Mesothelial cell of epicardium (in vitro differentiated cells): Measurements from ENCODE around the gene SRGAP2C. TPM values are rescaled to one million over a fixed set of nuclear protein-coding genes. Genes with fewer than 3 reads are reported as not detected.
A peak's percentile ranks its signal among the peaks of the same experiment; 100 is the strongest.
"Not testable (repeated sequence)": the region's sequence is repeated elsewhere in the genome, so short reads cannot be mapped to it uniquely, and the experiment has no call there.

ENCODE experiments used
- DNase-seq, 2 experiments: peaks; one replicate each; pipeline ENCODE4 v3.0.0; 2021; ENCODE audit warnings: low spot score in 2 of 2; ENCODE audit not compliant: unreplicated experiment in 2 of 2
- H3K27ac Mint-ChIP-seq: 2 replicates; pipeline ENCODE4 v1.8.0; 2021; ENCODE audit warnings: mixed read lengths
- H3K27me3 Mint-ChIP-seq: 2 replicates; pipeline ENCODE4 v1.8.0; 2021; ENCODE audit warnings: low read depth, mixed read lengths
- H3K36me3 Mint-ChIP-seq: 2 replicates; pipeline ENCODE4 v1.8.0; 2021; ENCODE audit warnings: mixed read lengths
- H3K4me1 Mint-ChIP-seq: 2 replicates; pipeline ENCODE4 v1.8.0; 2021; ENCODE audit warnings: mixed read lengths
- H3K4me3 Mint-ChIP-seq: 2 replicates; pipeline ENCODE4 v1.8.0; 2021; ENCODE audit warnings: mild to moderate bottlenecking, moderate library complexity, mixed read lengths
- H3K9me3 Mint-ChIP-seq: 2 replicates; pipeline ENCODE4 v1.8.0; 2021; ENCODE audit warnings: mixed read lengths
- total RNA-seq: library from RNA; stranded (reverse); gene quantifications from 3 replicates; pipeline ENCODE4 v1.2.1, GENCODE V29; 2021

The SRGAP2C gene
- total RNA-seq, 1 donor from 2014 or later: 20.9 TPM

DNA sequence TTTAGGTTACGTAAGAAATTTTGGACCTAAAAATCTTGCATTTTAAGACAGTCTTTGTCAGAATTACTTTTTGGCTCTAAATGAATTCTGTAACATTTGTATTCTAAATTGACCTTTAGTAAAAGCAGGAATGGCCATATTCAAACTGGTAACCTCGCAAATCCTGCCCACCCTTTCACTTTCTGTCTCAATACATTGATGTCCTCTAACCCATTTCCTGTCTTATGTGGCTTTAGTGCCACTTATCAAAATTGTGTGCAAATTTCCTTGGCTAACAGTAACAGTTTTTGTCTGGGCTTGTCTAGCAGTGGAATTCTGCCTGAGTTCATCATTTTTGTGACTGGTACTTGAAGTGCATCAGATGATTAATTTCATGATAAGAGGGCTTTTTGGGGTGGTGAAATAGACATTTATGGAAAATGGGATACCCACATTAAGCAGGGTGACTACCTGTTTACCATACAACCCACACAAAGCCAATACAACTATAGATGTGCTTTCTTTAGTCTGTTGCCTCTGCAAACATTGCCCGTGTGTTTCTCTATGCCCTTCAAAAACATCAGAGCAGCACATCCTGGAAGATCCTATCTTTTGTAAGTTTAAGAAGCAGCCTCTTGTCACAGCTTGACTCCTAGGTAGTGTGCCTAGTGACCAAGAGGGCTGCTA lies 205.3 kb downstream of the SRGAP2C start:
- not testable (repeated sequence) for DNase-seq, H3K4me3 Mint-ChIP-seq, H3K27me3 Mint-ChIP-seq, H3K36me3 Mint-ChIP-seq, H3K4me1 Mint-ChIP-seq, H3K27ac Mint-ChIP-seq, H3K9me3 Mint-ChIP-seq

DNA sequence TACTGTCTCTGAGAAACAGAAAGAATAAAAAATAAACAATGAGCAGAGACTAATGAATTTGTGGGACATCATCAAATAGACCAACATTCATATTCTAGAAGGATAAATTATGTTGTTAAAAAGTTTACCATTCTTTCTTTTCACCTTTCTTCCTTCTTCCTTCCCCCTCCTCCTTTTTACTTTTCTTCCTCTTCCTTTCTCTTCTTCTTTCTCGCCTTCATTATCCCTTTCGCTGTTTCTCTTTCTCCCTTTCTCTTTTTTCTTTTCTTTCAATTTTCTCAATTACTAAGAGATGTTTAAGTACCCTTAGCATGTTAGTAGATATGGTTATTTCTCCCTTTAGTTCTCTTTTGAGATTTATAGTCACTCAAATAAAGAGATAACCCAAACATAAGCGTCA lies 207.4 kb downstream of the SRGAP2C start:
- not testable (repeated sequence) for H3K4me3 Mint-ChIP-seq, H3K9me3 Mint-ChIP-seq, DNase-seq, H3K4me1 Mint-ChIP-seq, H3K27me3 Mint-ChIP-seq, H3K36me3 Mint-ChIP-seq, H3K27ac Mint-ChIP-seq

DNA sequence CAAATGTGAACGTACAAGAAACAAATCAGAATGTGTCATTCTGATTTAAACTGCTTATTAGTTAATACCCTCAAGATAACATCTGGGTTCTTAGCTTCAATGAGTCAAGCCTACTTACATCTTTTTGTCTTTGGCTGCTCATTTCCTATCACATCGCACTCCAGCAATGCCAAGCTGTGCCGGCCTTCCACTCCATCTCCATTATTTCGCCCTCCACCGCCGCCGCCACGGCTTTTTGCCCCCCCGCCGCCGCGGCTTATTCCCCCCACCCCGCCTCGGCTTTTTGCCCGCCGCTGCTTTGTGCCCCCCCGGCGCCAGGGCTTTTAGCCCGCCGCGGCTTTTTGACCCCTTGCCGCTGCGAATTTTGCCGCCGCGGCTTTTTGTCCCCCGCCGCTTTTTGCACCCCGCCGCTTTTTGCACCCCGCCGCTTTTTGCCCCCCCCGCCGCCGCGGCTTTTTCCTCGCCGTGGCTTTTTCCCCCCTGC lies 211.0 kb downstream of the SRGAP2C start:
- H3K36me3 Mint-ChIP-seq, DNase-seq, H3K27me3 Mint-ChIP-seq, H3K4me1 Mint-ChIP-seq, H3K9me3 Mint-ChIP-seq, H3K27ac Mint-ChIP-seq: not testable (repeated sequence)
- H3K4me3 Mint-ChIP-seq: peak overlapping the region; percentile 73

DNA sequence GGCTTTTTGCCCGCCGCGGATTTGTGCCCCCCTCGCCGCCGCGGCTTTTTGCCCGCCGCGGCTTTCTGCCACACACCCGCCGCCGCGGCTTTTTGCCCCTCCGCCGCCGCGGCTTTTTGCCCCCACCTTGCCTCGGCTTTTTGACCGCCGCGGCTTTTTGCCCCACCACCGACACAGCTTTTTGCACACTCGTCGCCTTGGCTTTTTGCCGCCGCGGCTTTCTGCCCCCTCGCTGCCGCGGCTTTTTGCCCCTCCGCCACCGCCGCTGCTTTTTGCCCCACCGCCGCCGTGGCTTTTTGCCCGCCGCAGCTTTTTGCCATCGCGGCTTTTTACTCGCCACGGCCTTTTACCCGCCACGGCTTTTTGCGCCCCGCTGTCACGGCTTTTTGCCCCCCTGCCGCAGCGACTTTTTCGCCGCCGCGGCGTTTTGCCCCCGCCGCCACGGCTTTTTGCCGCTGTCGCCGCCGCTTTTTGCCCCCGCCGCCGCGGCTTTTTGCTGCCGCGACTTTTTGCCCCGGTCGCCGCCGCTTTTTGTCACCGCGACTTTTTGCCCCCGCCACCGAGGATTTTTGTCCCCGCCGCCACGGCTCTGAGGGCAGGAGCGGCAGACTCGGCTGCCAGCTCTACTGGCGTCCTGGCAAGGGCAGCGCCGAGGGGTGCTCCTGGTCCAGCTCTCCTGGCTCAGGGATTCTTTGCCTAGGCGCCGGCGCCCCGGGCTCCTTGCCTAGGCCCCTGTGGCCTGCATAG lies 211.7 kb downstream of the SRGAP2C start:
- peak overlapping the region; percentile 86 for H3K4me3 Mint-ChIP-seq
- not testable (repeated sequence) for H3K27me3 Mint-ChIP-seq, DNase-seq, H3K4me1 Mint-ChIP-seq
- H3K27ac Mint-ChIP-seq: peak overlapping the region; percentile 71
- H3K36me3 Mint-ChIP-seq: peaks cover 13% of the 10 kb centered on the region
- peaks cover 15% of the 10 kb centered on the region for H3K9me3 Mint-ChIP-seq

DNA sequence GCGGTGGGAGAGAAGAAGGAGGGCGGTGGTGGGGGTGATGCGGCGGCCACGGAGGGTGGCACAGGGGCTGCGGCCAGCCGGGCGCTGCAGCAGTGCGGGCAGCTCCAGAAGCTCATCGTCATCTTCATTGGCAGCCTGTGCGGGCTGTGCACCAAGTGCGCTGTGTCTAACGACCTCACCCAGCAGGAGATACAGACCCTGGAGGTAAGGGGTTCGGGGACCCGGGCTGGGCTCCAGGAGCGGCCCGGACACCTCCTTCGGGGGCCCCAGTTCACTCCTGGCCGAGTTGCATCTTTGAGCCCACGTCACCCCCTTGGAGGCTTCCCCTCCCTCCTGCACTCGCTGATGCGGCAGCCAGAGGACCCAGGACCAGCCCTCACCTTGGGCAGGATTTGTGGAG lies 212.3 kb downstream of the SRGAP2C start:
- H3K4me1 Mint-ChIP-seq, H3K27me3 Mint-ChIP-seq, H3K27ac Mint-ChIP-seq, DNase-seq: not testable (repeated sequence)
- Mint-ChIP-seq H3K36me3 (peaks cover 13% of the 10 kb centered on the region), H3K4me3 (peak overlapping the region; percentile 86), H3K9me3 (peaks cover 15% of the 10 kb centered on the region)

DNA sequence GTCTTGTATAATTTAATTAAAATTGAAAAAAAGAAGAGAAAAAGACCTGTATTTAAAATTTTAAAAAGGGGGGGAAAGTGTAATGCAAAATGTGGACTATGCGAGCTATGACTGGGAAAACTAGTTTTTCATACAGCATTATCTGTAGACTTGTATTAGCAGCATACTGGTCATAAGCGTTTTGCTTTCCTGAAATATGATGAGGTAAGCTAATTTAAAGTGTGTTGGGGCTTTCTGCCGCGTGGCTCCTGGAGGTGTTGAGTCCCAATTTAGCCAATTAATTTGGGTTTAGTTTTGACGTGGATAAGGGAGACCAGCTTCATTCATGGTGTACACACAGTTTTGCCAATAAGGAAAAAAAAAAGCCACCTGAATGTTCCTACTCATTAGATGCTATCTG lies 214.4 kb downstream of the SRGAP2C start:
- H3K27ac Mint-ChIP-seq, H3K4me3 Mint-ChIP-seq, DNase-seq, H3K27me3 Mint-ChIP-seq, H3K4me1 Mint-ChIP-seq: not testable (repeated sequence)
- Mint-ChIP-seq H3K36me3 (peaks cover 15% of the 10 kb centered on the region), H3K9me3 (peaks cover 15% of the 10 kb centered on the region)

DNA sequence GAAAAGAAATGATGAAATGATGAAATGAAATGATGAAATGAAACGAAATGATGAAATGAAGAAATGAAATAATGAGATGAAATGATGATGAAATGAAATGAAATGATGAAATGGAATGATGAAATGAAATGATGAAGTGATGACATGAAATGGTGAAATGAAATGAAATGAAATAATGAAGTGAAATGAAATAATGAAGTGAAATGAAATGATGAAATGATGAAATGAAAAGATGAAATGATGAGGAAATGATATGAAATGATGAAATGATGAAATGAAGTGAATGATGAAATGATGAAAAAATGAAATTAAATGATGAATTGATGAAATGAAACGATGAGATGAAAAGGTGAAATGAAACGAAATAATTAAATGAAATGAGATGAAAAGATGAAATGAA lies 215.3 kb downstream of the SRGAP2C start:
- H3K36me3 Mint-ChIP-seq: peaks cover 15% of the 10 kb centered on the region
- DNase-seq, H3K4me1 Mint-ChIP-seq, H3K27ac Mint-ChIP-seq, H3K27me3 Mint-ChIP-seq: not testable (repeated sequence)
- peaks cover 15% of the 10 kb centered on the region for H3K9me3 Mint-ChIP-seq
- peak overlapping the region; percentile 64 for H3K4me3 Mint-ChIP-seq

DNA sequence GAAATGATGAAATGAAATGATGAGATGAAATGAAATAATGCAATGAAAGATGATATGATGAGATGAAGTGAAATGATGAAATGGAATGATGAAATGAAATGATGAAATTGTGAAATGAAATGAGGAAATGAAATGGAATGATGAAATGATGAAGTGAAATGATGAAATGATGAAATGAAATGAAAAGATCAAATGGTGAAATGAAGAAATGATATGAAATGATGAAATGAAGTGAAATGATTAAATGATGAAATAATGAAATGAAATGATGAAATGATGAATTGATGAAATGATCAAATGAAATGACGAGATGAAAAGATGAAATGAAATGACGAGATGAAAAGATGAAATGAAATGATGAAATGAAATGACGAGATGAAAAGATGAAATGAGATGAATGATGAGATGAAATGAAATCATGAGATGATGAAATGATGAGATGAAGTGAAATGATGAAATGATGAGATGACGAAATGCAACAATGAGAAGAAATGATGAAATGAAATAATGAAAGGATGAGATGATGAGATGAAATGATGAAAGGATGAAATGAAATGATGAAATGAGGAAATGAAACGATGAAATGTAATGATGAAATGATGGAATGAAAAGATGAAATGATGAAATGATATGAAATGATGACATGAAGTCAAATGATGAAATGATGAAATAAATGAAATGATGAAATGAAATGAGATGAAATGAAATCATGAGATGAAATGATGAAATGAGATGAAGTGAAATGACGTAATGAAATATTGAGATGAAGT lies 216.0 kb downstream of the SRGAP2C start:
- not testable (repeated sequence) for DNase-seq, H3K27ac Mint-ChIP-seq, H3K4me1 Mint-ChIP-seq, H3K27me3 Mint-ChIP-seq
- H3K9me3 Mint-ChIP-seq: peaks cover 15% of the 10 kb centered on the region
- H3K4me3 Mint-ChIP-seq: peak overlapping the region; percentile 64
- peaks cover 15% of the 10 kb centered on the region for H3K36me3 Mint-ChIP-seq

DNA sequence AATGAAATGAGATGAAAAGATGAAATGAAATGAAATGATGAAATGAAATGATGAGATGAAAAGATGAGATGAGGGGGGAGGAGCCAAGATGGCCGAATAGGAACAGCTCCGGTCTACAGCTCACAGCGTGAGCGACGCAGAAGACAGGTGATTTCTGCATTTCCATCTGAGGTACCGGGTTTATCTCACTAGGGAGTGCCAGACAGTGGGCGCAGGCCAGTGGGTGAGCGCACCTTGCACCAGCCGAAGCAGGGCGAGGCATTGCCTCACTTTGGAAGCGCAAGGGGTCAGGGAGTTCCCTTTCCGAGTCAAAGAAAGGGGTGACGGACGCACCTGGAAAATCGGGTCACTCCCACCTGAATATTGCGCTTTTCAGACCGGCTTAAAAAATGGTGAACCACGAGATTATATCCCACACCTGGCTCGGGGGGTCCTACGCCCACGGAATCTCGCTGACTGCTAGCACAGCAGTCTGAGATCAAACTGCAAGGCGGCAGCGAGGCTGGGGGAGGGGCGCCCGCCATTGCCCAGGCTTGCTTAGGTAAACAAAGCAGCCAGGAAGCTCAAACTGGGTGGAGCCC lies 216.7 kb downstream of the SRGAP2C start:
- Mint-ChIP-seq H3K4me3 (peak overlapping the region; percentile 64), H3K36me3 (peaks cover 15% of the 10 kb centered on the region), H3K9me3 (peaks cover 15% of the 10 kb centered on the region)
- not testable (repeated sequence) for H3K27me3 Mint-ChIP-seq, DNase-seq, H3K27ac Mint-ChIP-seq, H3K4me1 Mint-ChIP-seq

DNA sequence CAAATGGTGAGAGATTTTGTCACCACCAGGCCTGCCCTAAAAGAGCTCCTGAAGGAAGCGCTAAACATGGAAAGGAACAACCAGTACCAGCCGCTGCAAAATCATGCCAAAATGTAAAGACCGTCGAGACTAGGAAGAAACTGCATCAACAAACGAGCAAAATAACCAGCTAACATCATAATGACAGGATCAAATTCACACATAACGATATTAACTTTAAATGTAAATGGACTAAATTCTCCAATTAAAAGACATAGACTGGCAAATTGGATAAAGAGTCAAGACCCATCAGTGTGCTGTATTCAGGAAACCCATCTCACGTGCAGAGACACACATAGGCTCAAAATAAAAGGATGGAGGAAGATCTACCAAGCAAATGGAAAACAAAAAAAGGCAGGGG lies 218.5 kb downstream of the SRGAP2C start:
- Mint-ChIP-seq H3K36me3 (peaks cover 15% of the 10 kb centered on the region), H3K9me3 (peaks cover 15% of the 10 kb centered on the region)
- DNase-seq, H3K4me3 Mint-ChIP-seq, H3K27me3 Mint-ChIP-seq, H3K27ac Mint-ChIP-seq, H3K4me1 Mint-ChIP-seq: not testable (repeated sequence)
